NCI-H187 (cell line): ENCODE data around the gene P4HA1.
"Not testable (repeated sequence)": the region's sequence is repeated elsewhere in the genome, so short reads cannot be mapped to it uniquely, and the experiment has no call there.

Source experiments
- DNase-seq, 2 experiments: peaks; one replicate each; lab custom pipeline; 2025; lab: John Stamatoyannopoulos, UW

The P4HA1 gene

DNA sequence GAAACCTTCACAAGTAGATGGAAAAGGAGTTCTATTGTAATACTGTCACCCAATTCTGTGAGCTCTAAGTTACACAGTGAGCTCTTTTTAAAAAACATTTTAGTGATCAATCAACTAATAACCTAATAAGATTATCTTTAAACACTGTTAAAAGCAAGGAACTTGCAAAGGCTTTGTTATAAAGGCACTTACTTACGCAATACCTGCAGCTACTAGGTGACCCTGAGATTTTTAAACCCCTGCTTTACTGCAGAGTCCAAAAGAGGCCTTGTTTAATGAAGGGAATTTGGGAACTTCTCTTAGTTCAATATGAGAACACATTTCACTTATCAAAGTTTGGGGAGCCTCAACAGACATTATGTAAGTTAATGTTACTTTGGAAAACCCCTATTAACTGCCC lies 53.3 kb downstream of the P4HA1 start:
- no peak for DNase-seq

DNA sequence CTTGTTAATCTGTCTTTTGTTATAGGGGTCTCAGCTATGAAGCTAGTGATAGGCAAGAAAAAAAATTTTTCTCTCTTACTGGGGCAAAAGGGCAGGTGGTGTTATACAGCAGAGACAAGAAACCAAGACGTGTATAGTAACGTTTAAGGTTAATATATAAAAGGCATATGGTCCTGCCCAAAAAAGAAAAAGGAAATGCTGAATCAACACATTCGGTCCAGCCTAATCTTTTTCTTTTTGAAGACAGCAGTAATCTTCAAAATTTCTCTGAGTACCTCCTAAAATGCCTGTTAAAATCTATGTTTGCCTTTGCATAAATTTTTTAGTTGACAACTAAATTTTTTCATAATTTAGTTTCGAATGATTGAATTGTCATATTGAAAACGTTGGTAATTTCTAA lies 54.5 kb downstream of the P4HA1 start:
- no peak for DNase-seq

DNA sequence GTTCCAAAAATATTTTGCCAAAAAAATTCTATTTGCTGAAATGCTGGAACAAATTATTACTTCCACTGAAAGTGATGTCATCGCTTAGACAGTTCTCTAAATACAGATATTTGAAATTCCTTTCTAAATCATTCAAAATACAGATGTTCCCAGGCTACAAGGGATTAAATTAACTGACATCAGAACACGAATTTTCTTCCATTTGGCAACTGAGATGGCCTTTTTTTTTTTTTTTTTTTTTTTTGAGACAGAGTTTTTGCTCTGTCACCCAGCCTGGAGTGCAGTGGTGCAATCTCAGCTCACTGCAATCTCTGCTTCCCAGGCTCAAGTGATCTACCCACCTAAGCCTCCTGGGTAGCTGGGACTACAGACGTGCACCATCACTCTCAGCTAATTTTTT lies 57.0 kb downstream of the P4HA1 start:
- no peak for DNase-seq

DNA sequence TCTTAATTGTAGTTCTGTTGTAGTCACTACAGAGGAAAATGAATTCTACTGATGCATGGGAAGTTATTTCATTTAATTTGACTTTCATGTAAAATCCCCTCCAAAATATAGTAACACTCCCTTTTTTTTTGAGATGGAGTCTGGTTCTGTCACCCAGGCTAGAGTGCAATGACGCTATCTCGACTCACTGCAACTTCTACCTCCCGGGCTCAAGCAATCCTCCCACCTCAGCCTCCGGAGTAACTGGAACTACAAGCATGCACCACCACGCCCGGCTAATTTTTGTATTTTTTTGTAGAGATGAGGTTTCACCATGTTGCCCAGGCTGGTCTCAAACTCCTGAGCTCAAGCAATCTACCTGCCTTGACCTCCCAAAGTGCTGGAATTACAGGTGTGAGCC lies 60.4 kb downstream of the P4HA1 start:
- DNase-seq, result not testable (repeated sequence)

DNA sequence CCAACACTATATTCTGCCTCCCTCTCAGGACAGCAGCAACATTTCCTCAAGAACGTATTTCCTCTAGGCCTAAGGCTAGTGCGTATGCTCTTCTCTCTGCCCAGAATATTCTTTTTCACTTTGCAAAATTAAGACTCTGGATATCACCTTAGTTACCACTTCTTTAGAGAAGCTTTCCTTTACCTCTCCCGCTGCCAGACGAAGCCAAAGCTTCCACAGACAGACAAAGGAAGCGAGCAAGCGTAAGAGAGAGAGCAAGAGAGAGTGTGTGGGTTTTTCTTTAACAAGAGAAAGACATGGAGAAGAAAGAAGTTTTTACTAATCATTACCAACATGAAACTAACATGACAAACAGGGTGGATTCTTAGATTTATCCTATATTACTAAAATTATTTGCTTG lies 64.1 kb downstream of the P4HA1 start:
- no peak for DNase-seq

DNA sequence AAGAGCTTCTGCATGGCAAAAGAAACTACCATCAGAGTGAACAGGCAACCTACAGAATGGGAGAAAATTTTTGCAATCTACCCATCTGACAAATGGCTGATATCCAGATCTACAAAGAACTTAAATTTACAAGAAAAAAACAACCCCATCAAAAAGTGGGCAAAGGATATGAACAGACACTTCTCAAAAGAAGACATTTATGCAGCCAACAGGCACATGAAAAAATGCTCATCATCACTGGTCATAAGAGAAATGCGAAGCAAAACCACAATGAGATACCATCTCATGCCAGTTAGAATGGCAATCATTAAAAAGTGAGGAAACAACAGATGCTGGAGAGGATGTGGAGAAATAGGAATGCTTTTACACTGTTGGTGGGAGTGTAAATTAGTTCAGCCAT lies 70.0 kb downstream of the P4HA1 start:
- not testable (repeated sequence) for DNase-seq

DNA sequence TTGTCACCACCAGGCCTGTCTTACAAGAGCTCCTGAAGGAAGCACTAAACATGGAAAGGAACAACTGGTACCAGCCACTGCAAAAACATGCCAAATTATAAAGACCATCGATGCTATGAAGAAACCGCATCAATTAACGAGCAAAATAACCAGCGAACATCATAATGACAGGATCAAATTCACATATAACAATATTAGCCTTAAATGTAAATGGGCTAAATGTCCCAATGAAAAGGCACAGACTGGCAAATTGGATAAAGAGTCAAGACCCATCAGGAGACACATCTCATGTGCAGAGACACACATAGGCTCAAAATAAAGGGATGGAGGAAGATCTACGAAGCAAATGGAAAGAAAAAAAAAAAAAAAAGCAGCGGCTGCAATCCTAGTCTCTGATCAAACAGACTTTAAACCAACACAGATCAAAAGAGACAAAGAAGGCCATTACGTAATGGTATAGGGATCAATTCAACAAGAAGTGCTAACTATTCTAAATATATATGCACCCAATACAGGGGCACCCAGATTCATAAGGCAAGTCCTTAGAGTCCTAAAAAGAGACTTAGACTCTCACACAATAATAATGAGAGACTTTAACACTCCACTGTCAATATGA lies 73.1 kb downstream of the P4HA1 start:
- DNase-seq, result not testable (repeated sequence)

DNA sequence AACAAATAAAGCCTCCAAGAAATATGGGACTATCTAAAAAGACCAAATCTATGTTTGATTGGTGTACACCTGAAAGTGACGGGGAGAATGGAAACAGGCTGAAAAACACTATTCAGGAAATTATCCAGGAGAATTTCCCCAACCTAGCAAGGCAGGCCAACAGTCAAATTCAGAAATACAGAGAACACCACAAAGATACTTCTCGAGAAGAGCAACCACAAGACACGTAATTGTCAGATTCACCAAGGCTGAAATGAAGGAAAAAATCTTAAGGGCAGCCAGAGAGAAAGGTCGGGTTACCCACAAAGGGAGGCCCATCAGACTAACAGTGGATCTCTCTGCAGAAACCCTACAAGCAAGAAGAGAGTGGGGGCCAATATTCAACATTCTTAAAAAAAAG lies 73.7 kb downstream of the P4HA1 start:
- not testable (repeated sequence) for DNase-seq

DNA sequence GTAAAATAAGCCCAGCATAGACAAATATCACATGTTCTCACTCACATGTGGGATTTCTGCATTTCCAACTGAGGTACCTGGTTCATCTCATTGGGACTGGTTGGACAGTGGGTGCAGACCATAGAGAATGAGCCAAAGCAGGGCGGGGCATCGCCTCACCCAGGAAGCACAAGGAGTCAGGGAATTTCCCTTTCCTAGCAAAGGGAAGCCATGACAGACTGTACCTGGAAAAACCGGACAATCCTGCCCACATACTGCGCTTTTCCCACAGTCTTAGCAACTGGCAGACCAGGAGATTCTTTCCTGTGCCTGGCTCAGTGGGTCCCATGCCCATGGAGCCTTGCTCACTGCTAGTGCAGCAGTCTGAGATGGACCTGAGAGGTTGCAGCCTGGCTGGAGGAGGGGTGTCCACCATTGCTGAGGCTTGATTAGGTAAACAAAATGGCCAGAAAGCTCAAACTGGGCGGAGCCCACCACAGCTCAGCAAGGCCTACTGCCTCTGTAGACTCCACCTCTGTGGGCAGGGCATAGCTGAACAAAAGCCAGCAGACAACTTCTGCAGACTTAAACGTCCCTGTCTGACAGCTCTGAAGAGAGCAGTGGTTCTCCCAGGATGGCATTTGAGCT lies 75.0 kb downstream of the P4HA1 start:
- DNase-seq, result not testable (repeated sequence)

DNA sequence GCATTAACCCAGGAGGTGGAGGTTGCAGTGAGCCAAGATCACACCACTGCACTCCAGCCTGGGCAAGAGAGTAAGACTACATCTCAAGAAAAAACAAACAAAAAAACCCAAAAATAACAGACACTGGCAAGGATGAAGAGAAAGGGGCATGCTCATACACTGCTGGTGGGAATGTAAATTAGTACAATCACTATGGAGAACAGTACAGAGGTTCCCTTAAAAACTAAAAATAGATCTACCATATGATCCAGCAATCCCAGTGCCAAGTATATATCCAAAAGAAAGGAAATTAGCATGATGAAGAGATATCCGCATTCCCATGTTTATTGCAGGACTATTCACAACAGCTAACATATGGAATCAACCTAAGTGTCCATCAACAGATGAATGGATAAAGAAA lies 75.6 kb downstream of the P4HA1 start:
- DNase-seq, result no peak

DNA sequence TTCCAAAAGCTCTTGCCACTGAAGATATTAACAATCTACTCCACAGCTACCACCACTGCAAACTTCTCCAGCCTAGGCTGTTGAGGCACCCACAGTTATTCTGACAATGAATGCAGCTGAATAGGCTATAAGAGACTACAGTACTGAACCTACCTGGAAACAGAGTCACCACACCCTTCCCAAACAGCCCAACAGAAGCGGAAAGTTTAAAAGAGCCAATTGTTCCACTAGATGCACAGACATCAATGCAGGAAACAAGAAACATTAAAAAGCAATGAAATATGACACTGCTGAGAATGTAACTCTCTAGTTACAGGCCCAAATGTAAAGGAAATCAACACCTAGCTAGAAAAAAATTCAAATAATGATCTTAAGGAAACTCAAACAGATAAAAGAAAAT lies 77.6 kb downstream of the P4HA1 start:
- no peak for DNase-seq

DNA sequence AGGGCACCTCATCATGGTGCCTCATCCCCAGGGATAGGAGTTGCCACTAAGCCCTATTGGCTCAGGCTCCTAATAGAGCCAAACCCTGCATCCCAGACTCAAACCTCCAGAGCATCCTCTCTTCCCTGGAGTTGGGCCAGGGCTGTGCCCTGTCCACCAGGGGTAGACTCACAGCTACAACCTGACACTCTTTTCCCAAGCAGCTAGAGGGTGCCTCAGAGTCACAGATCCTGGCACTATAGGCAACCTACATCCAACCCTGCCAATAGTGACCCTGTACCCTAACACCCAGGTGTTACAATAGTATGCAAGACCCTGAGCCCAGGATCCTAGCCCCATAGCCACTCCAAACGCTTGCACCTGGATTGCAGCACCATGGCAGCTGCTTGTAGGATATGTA lies 78.0 kb downstream of the P4HA1 start:
- DNase-seq, result no peak

DNA sequence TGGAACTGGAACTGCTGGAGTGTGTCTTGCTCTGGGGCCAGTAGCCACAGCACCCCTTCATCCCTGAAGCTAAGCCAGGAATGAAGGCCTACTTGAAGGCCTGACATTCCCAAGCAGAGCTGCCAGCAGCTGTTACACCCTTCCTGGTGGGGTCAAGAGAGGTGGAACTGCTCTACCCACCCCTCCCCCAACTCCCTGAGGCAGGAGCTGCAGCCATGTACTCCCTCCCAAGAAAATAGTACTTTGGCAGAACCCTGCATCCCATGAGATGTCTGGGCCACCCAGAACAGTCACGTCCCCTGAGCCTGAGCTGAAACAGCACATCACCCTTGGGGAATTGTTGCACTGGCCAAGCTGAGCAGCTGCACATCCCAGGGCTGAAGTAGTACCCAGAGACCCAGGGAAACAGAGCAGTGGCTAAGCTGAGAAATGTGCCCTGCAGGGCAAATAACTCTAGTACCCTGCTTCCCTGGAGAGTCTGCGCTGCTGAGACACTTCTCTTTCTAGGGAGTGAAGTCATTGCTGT lies 78.6 kb downstream of the P4HA1 start:
- DNase-seq, result no peak

DNA sequence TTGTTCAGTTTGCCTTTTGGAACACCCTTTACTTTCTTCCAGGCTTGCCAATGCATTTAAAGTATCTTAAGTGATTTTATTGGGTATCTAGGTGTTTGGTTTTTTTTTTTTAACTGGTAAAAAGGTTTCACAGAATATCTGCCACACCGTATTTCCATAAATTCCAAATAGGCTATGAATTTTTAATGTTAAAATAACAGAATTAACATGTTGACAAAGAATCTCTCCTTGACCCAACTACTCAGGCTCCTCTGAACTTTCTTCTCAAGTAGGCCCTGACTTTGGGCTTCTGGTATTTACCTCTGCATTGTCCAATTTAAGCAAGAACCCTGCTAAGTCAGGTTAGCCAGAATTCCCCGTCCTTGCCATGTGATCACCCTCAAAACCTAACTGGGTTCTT lies 80.9 kb downstream of the P4HA1 start:
- DNase-seq, result no peak

DNA sequence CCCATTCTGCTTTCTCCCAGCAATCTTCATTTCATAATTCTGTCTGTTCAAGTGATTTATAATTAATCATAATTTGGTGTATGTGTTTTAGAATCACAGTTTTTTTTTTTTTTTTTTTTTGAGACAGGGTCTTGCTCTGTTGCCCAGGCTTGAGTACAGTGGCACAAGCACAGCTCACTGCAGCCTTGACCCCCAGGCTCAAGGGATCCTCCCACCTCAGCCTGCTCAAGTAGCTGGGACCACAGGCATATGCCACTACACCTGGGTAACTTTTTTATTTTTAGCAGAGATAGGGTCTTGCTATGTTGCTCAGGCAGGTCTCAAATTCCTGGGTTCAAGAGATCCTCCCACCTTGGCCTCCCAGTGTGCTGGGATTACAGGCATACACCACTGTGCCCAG lies 92.8 kb downstream of the P4HA1 start:
- no peak for DNase-seq

DNA sequence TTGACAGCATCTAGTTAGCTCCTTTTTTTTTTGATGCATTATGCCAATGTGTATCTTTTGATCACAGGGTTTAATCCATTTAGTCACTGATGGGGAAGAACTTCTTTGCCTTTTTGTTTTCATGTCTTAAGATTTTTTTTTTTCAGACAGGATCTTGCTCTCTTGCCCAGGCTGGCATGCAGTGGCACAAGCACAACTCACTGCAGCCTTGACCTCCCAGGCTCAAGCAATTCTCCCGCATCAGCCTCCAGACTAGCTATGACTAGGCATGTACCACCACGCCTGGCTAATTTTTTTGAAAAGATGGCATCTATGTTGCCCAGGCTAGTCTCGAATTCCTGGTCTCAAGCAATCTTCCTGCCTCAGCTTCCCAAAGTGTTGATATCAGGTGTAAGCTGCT lies 95.7 kb downstream of the P4HA1 start:
- DNase-seq, result no peak

DNA sequence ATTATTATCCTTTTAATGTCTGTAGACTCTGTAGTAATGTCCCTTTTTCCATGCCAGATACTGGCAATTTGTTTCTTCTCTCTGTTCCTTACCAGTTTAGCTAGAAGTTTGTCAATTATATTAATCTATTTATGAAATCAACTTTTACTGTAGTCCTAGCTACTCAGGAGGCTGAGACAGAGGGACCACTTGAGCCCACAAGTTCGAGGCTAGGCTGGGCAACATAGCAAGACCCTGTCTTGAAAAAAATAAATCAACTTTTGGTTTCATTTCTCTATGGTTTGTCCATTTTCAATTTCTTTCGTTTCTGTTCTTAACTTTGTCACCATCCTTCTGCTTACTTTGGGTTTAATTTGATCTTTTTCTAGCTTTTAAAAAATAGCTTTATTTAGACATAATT lies 99.6 kb downstream of the P4HA1 start:
- DNase-seq, result no peak

DNA sequence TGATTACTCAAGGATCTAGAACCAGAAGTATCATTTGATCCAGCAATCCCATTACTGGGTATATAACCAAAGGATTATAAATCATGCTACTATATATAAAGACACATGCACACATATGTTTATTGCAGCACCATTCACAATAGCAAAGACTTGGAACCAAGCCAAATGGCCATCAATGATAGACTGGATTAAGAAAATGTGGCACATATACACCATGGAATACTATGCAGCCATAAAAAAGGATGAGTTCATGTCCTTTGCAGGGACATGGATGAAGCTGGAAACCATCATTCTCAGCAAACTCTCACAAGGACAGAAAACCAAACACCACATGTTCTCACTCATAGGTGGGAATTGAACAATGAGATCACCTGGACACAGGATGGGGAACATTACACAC lies 101.2 kb downstream of the P4HA1 start:
- DNase-seq, result not testable (repeated sequence)

DNA sequence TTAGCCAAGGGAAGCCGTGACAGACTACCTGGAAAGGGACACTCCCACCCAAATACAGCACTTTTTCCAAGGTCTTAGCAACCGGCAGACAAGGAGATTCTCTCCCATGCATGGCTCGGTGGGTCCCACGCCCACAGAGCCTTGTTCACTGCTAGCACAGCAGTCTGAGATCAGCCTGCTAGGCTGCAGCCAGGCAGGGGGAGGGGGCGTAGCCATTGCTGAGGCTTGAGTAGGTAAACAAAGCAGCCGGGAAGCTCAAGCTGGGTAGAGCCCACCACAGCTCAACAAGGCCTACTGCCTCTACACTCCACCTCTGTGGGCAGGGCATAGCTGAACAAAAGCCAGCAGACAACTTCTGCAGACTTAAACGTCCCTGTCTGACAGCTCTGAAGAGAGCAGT lies 106.9 kb downstream of the P4HA1 start:
- not testable (repeated sequence) for DNase-seq

DNA sequence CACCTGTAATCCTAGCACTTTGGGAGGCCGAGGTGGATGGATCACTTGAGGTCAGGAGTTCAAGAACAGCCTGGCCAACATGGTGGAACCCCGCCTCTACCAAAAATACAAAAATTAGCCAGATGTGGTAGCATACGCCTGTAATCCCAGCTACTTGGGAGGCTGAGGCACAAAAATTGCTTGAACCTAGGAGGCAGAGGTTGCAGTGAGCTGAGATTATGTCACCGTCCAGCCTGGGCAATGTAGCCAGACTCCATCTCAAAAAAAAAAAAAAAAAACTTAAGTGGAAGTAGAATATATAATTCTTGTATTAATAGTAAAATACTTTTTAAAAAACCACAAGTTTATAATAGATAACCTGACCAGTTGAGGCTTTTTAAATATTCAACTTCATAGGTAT lies 112.0 kb downstream of the P4HA1 start:
- not testable (repeated sequence) for DNase-seq

DNA sequence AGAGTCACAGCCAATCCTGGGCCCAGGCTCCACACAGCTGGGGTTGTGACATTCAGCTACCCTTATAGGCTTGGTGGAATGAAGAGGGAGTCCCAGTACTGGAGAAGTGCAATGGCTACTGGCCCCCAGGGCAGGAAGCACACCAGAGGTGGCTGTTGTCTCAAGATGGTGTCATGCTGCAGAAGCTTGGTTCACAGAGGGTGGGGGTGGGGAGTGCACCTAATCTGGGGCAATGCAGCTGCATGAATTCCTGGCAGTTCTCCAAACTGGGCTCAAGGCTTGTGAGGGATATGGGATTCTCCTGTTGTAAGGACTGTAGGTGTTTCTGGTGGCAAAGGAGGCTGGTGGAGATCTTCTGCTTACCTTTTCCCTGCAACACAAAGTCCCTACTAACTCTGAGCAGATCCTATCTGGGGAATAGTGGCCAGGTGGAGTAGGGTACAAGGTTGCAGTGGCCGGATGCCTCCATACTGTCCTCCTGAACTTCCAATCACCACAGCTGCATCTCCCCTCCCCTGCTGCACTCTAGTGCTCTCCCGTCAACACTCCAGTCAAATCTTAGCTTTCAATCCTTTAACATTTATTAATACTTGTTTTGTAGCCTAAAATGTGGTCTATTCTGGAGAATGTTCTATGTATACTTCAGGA lies 114.7 kb downstream of the P4HA1 start:
- no peak for DNase-seq

DNA sequence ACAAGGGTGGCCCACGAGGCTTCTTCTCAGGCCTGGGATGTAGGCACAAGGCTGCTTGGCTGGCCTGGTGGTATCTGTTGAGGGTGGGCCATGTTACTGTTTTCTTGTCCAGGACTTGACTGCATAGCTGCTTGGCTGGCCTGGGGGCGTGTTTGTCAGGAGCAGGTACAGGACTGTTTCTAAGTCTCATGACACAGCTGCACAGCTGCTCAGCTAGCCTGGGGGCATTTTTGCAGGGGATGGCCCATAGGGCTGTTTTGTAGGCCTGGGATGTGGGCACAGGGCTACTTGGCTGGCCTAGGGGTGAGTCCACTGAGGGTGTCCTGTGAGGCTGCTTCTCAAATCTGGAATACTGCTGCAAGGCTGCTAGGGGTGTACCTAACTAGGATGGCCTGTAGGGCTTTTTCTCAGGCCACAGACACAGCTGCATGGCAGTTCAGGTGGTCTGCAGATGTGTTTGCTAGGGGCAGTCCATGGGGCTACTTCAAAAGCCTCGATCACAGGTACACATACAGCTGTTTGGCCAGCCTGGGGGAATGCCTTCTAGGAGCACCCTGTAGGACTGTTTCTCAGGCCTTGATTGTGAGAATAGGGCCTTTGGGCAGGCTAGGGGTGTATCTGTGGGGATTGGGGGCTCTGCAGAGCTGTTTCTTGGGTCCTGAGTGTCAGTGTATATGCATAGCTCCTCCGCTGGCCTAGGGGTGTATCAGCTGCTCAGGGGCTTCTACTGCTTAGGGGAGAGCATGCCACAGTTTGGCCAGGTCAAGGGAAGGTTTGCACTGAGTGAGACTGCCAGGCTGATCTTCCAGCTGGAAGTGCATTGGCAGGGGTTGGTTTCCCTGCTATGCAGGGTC lies 115.4 kb downstream of the P4HA1 start:
- no peak for DNase-seq

DNA sequence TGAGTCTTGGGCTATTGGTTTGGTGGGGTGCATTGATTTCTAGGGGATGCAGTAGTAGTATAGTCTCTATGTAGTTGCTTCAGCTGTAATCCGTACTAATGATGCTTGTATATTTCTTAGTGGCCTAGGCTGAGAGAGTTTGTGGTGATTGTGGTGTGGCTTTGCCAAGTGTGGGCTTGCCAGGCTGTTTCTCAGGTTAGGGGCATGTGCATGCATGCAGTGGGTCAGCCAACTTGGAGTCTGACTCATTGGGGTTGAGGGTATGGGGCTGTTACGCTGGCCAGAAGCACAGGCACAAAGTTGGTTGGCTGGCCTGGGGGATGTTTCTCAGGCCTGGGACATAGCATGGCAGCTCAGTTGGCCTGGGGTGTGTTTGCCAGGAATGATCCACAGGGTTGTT lies 116.3 kb downstream of the P4HA1 start:
- DNase-seq, result no peak
